GM12872 (cell line): ENCODE results near the gene RFX7.

Experiments used
- CTCF ChIP-seq: IDR thresholded peaks from 3 replicates; pipeline ENCODE4 v1.5.1; 2011; ENCODE audit warnings: low read depth, mild to moderate bottlenecking, low read length, moderate library complexity; ENCODE audit not compliant: insufficient read depth

RFX7 gene

GRCh38 chr15:56040081-56041035 lies 203.3 kb downstream of the RFX7 start:
- TF ChIP-seq CTCF: no peak

- TF ChIP-seq CTCF: no peak
Measured at GRCh38 chr15:56038707-56039106, 205.0 kb downstream of the RFX7 start.

GRCh38 chr15:56038015-56038414 lies 205.7 kb downstream of the RFX7 start:
- no peak for TF ChIP-seq CTCF
